NCI-H2081 (cell line): ENCODE measurements around the gene MAML2.

Experiments used
- DNase-seq, 2 experiments: peaks; one replicate each; lab custom pipeline; 2025; lab: John Stamatoyannopoulos, UW

Gene MAML2

GRCh38 chr11:96125400-96125799 lies 217.6 kb downstream of the MAML2 start:
- no peak for DNase-seq

- no peak for DNase-seq
These were observed 218.8 kb downstream of the MAML2 start for GRCh38 chr11:96124155-96124554.

GRCh38 chr11:96123301-96123700 lies 219.7 kb downstream of the MAML2 start:
- no peak for DNase-seq

- DNase-seq, result no peak
These were observed 220.4 kb downstream of the MAML2 start for GRCh38 chr11:96122601-96123074.

- DNase-seq, result no peak
These were observed 223.8 kb downstream of the MAML2 start for GRCh38 chr11:96119211-96119610.

GRCh38 chr11:96116376-96116775 lies 226.6 kb downstream of the MAML2 start:
- no peak for DNase-seq

GRCh38 chr11:96114178-96115064 lies 228.6 kb downstream of the MAML2 start:
- no peak for DNase-seq

- no peak for DNase-seq
These were observed 229.8 kb downstream of the MAML2 start for GRCh38 chr11:96113193-96113681.

GRCh38 chr11:96112192-96113128 lies 230.5 kb downstream of the MAML2 start:
- no peak for DNase-seq

- no peak for DNase-seq
These were observed 231.7 kb downstream of the MAML2 start for GRCh38 chr11:96111308-96111707.

- no peak for DNase-seq
These were observed 232.7 kb downstream of the MAML2 start for GRCh38 chr11:96110302-96110701.

GRCh38 chr11:96109331-96110030 lies 233.5 kb downstream of the MAML2 start:
- DNase-seq, result no peak

GRCh38 chr11:96107143-96107824 lies 235.7 kb downstream of the MAML2 start:
- no peak for DNase-seq

GRCh38 chr11:96106645-96107044 lies 236.3 kb downstream of the MAML2 start:
- DNase-seq, result no peak

- DNase-seq, result no peak
These were observed 237.1 kb downstream of the MAML2 start for GRCh38 chr11:96105944-96106343.

- no peak for DNase-seq
These were observed 237.6 kb downstream of the MAML2 start for GRCh38 chr11:96105197-96105895.

- no peak for DNase-seq
These were observed 238.5 kb downstream of the MAML2 start for GRCh38 chr11:96104496-96104895.

GRCh38 chr11:96103721-96104120 lies 239.3 kb downstream of the MAML2 start:
- no peak for DNase-seq

- no peak for DNase-seq
These were observed 239.9 kb downstream of the MAML2 start for GRCh38 chr11:96103102-96103501.

GRCh38 chr11:96102664-96103078 lies 240.3 kb downstream of the MAML2 start:
- DNase-seq, result no peak

GRCh38 chr11:96101146-96101545 lies 241.8 kb downstream of the MAML2 start:
- DNase-seq, result no peak
